ENCODE measurements around the gene CD59. TPM values are rescaled to one million over a fixed set of nuclear protein-coding genes. Genes with fewer than 3 reads are reported as not detected.
A peak's percentile ranks its signal among the peaks of the same experiment; 100 is the strongest.

CD59 gene, protein sequence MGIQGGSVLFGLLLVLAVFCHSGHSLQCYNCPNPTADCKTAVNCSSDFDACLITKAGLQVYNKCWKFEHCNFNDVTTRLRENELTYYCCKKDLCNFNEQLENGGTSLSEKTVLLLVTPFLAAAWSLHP
- 827 and 995 TPM in 2 replicates for total RNA-seq (2014; rRNA removed)
- 838 TPM for polyA plus RNA-seq (2012)

DNA sequence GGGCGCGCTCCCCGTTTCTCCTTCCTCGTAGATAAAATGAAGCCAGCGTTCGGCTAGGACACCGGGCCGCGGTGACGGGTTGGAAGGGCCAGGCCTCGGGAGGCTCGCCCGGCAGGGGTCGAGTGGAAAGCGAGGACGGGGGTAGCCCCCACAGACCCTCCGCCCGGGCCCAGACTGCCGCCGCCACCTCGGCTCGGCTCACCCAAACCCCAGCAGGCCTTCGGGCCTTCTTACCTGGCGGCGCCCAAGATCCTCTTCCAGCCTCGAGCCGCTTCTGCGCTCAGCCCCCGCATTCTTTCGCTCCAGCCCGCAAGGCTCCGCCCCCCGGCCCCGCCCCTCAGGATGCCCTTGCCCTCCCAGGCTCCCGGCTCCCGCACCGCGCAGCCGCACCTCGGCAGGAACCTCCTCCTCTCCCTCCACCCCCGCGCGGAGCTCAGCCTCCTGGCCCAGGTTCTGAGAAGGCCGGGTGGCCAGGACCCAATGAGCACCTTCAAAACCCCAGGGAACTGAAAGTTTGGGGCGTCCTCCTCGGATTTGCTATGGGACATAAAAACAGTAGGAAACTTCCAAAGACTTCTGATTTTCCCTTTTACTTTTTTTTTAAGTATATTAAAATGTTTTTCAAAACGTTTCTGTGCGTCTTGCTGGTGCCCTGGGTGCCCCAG lies at the start of gene CD59:
TSS of gene CD59 (minus strand) at position 276 of the 665 bp plus-strand sequence. CDS start 13,978 bp downstream, outside the sequence.
- peak; percentile 89 for DNase-seq (ENCODE audit: low read depth)

- no peak for DNase-seq (ENCODE audit: low read depth)
Measured at GRCh38 chr11:33785609-33786008, 49.4 kb upstream of the CD59 start.

- DNase-seq (ENCODE audit: low read depth), result peak; percentile 77
Measured at GRCh38 chr11:33779849-33780528, 43.8 kb upstream of the CD59 start.

DNA sequence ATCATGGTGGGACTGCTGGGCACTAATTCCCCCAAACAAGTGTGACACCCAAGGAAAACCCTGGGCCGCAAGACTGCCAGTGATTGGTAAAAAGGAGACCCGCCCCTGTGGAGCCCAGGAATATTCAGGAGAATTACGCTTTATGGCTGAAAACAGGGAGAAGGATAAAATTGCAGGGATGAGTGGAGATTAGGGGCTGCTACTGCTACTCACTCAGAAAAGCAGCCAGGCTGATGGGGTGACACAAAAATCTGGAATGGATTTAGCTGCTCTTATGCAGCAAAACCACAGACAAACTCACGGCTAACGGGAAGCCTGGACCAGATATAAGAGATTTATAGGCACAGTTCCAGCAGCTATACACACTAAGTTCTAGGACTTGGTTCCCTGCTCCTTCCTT lies 42.5 kb upstream of the CD59 start:
- DNase-seq (ENCODE audit: low read depth), result peak; percentile 68

- DNase-seq (ENCODE audit: low read depth), result no peak
Measured at GRCh38 chr11:33777906-33778305, 41.7 kb upstream of the CD59 start.

- DNase-seq (ENCODE audit: low read depth), result no peak
Measured at GRCh38 chr11:33775832-33776470, 39.7 kb upstream of the CD59 start.

- no peak for DNase-seq (ENCODE audit: low read depth)
Measured at GRCh38 chr11:33775467-33775807, 39.2 kb upstream of the CD59 start.

DNA sequence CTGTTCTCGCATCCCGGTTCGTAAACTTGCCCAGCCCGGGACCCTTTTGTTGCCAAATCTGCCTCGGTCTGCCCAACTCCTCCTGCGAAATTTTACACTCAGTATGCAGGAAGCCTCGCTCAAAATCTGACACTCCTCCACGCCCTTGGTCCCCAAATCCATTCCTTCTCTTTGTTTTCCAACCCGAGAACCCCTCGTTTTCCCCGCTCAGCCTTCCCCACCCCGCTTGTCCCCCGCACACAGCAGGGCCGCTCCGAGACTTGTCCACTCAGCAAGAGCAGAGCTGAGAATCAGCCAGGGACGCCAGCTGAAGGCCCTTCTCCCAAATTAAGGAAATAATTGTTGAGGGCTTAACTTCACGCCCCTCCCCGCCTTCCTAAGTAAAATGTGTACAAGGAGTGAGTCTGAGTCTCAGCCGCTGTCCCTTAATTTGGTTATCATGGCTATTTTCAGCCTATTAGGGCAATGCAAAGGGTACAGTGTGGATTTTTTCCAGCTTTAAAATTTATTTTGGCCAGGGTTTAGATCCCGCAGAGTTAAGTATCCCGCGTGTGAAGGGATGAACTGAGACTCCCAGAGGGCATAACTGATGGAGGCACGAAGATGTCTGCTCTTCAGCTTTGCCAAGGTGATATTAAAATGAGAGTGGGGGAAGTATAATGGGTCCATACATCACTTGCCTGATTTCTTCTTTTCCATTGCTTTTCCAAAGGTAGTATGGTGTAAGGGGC lies 38.7 kb upstream of the CD59 start:
- DNase-seq (ENCODE audit: low read depth), result no peak

GRCh38 chr11:33773987-33774735 lies 37.9 kb upstream of the CD59 start, which contains the start of gene FBXO3:
FBXO3 (minus strand) TSS chr11:33774520; CDS start chr11:33774497, 23 bp downstream.
- peak; percentile 73 for DNase-seq (ENCODE audit: low read depth)

DNA sequence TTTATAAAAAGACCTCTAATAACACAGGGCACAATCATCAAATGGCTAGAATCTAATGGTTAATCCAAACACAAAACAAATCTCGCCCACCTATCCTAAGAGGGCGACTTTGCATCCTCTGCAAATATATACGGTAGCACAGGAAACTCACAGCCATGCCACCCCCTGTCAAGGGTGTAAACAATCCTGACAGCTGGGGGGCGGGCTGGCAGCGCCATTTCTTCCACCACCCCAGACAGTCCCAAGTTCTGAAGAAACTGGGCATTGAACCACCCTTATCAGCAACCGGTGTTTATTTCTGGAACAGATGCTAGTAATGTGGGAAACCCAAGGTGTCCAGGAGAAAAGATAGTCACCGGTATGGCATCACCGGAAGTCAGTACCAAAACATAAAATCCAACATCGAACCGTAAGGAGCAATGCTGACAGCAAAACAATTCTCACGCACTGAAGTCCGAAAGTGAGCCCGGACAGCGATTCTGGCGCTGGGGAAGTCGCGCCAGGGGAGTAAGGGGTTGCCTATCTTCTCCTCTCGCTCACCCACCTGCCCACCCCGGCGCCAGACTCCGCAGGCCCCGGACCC lies 37.3 kb upstream of the CD59 start:
- peak; percentile 7 for DNase-seq (ENCODE audit: low read depth)

GRCh38 chr11:33772870-33773269 lies 36.6 kb upstream of the CD59 start:
- DNase-seq (ENCODE audit: low read depth), result no peak

- DNase-seq (ENCODE audit: low read depth), result no peak
Measured at GRCh38 chr11:33772300-33772699, 36.1 kb upstream of the CD59 start.

DNA sequence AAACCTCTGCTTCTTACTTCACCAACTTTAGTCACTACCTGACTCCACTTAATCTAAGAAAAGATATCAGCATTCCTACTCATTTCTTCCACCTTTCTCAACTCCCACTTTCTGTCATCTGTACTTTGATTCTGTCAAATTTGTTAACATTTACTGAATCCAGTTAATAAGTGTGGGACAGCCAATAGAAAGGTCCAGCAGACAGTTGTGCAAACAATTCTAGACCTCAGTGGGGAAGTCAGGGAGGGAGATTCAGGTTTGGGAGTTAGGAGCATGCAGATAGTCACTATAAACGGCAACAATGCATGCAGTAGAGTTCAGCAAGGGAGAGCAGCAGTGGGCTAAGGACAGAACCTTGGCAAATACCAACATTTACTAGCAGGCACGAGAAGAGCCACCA lies 34.0 kb upstream of the CD59 start:
- DNase-seq (ENCODE audit: low read depth), result no peak

GRCh38 chr11:33769542-33769941 lies 33.3 kb upstream of the CD59 start:
- no peak for DNase-seq (ENCODE audit: low read depth)

DNA sequence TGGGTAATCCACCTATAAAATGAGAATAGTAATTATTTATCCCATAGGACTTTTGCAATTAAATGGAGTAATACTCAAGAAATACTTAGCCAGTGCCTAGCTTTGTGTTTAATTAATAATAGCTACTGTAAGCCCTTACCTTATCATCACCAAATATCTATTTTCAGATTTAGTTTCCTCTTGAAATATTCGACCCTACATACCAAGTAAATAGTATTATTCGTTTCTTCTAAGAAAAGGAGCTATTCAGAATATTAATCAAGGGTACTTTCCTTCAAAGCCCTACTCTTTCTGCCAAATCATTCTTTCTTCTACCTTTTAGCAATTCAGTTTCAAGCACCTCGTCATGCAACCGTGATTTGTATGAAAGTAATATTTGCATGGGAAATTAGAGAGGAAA lies 31.4 kb upstream of the CD59 start:
- DNase-seq (ENCODE audit: low read depth), result no peak

DNA sequence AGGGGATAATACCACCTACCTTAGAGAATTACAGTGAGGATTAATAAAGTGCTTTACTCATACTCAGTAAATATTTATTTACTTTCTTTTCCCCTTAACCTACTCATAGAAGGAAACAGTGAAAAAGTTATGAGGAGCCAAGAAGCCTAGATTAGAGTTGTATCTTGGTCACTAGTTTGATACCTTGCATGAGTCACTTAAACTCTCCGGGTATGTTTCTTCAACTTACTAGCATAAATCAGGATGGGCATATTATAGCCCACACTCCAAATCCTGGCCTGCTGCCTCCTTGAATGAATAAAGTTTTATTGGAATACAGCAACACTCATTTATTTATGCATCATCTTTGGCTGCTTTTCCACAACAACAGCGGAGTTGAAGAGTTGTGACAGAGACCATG lies 29.9 kb upstream of the CD59 start:
- no peak for DNase-seq (ENCODE audit: low read depth)

GRCh38 chr11:33761471-33761870 lies 25.2 kb upstream of the CD59 start:
- no peak for DNase-seq (ENCODE audit: low read depth)

GRCh38 chr11:33753304-33753967 lies 17.2 kb upstream of the CD59 start:
- peak; percentile 82 for DNase-seq (ENCODE audit: low read depth)

DNA sequence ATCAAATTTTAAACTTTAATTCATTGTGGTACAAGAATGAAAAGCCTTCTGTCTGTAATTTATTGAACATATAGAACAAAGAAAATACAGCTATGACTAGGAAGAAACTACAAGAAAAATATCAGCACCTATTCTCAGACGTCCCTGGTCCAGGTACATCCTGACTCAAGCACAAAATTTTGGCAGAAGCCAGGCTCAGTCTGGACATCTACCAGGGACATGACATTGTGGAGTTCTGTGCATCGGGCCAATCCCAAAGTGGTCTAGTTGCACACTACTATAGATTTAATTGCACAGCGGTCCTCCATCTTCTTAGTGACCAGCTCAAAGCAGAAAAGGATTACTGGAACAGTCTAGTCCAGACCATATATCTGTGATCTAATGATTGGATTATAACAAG lies 15.7 kb upstream of the CD59 start:
- no peak for DNase-seq (ENCODE audit: low read depth)

DNA sequence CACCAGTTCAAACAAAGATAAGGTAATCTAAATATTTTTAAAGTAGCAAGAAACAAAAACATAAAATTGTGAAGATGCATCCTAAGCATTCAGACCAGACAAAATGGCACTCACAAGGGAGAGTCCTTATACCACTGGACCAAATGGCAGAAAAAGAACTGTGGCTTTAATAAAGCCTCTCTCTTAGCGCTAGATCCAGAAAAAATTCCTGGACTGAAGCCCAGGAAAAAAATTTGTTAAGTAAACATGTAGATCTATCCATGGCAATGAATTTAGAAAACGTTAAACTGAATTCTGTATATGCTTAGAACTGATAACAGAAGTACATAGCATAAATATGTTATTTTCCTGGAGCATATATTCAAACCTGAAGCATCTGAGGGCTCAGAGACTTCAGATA lies 11.8 kb upstream of the CD59 start:
- DNase-seq (ENCODE audit: low read depth), result no peak

All from LHCN-M2 (cell line).